ENCODE results near the gene FLOT1. TPM values are rescaled to one million over a fixed set of nuclear protein-coding genes. Genes with fewer than 3 reads are reported as not detected.

The FLOT1 gene
- total and polyA plus RNA-seq, 2 of the 4 experiments (the other 2 are of a cell fraction), result 96.2 to 162 TPM

- peak overlapping the region; percentile 84 for H3K27ac ChIP-seq (ENCODE audit: insufficient read depth, low read length)
- H3K36me3 ChIP-seq (ENCODE audit: control insufficient read depth, insufficient read depth, low read length), result no peaks in the 10 kb centered on the region
- H3K14ac ChIP-seq (replicated peaks; ENCODE audit: low read depth, low read length), result peak overlapping the region; percentile 84
- peaks cover 19% of the 10 kb centered on the region for H3K9me1 ChIP-seq (ENCODE audit: insufficient read depth, low read length)
- peak overlapping the region; percentile 98 for H2BK5ac ChIP-seq (ENCODE audit: low read depth, low read length, poor library complexity, severe bottlenecking)
- H3K4me1 ChIP-seq (ENCODE audit: control insufficient read depth, insufficient read depth, low read length), result peaks cover 31% of the 10 kb centered on the region
- no peak overlapping the region for H2AK9ac ChIP-seq (replicated peaks; ENCODE audit: low read depth, low read length, poor library complexity)
- H3K4me3 ChIP-seq (ENCODE audit: insufficient read depth, low read depth, low read length), result no peak overlapping the region
- peaks cover 9 to 20% of the 10 kb centered on the region in 2 experiments; a peak in 3 of 4 replicates for H3K79me1 ChIP-seq (ENCODE audit: low read depth in 1 of 2, low read length in 2 of 2)
- peak overlapping the region; percentile 60; the same call in 1 of the 2 replicates for H3K9ac ChIP-seq (ENCODE audit: low read depth, low read length)
- peak overlapping the region; percentile 82 for H3K23ac ChIP-seq (ENCODE audit: low read depth, low read length)
- H2AK5ac ChIP-seq (ENCODE audit: low read depth, low read length), result peak overlapping the region; percentile 86
- H3K56ac ChIP-seq (ENCODE audit: extremely low read depth, insufficient read depth, low read length), result peak overlapping the region; percentile 97
- peak overlapping the region; percentile 89 for H3K18ac ChIP-seq (ENCODE audit: low read depth, low read length)
- H2AFZ ChIP-seq (replicated peaks; ENCODE audit: low read length, poor library complexity), result no peak overlapping the region
- intact Hi-C loops (cut with micrococcal nuclease), result no loop called here
- H3K27me3 ChIP-seq (ENCODE audit: control insufficient read depth, insufficient read depth, low read length), result no peaks in the 10 kb centered on the region
- H4K5ac ChIP-seq (ENCODE audit: low read depth, low read length), result peak overlapping the region; percentile 73
- H4K8ac ChIP-seq (ENCODE audit: low read depth in 2 of 2, low read length in 2 of 2), result peak overlapping the region; percentile 63 to 91
- CTCF ChIA-PET, result interaction anchor here (1.2 to 1.6 kb wide), 2 partner anchors 38 to 288 kb away, joined by 3 to 4 read pairs; no protein-coding TSS in a partner anchor
- peak overlapping the region; percentile 83 for H4K91ac ChIP-seq (ENCODE audit: insufficient read depth, low read depth, low read length)
- H3K4me2 ChIP-seq (ENCODE audit: low read depth, low read length), result peak overlapping the region; percentile 36
- TSS peak; percentile 92 for BruUV-seq (replicated peaks)
- H2BK15ac ChIP-seq (ENCODE audit: low read depth, low read length), result peak overlapping the region; percentile 91
- peak overlapping the region; percentile 84 for H2BK120ac ChIP-seq (ENCODE audit: low read depth, low read length)
- no peak; the same call in 1 of the 2 replicates for ATAC-seq (ENCODE audit: low read depth)
- H4K20me1 ChIP-seq (ENCODE audit: insufficient read depth, low read length), result no peaks in the 10 kb centered on the region
- no peak for TF ChIP-seq RCOR1 (IDR thresholded peaks at IDR 0.05; ENCODE audit: insufficient replicate concordance, low read length)
- 0 out of 2 replicates have a peak, but pooled peaks have one; percentile 50 for TF ChIP-seq RFX5 (IDR thresholded peaks at IDR 0.05; ENCODE audit: low read depth, low read length)
- TF ChIP-seq ELK1 (IDR thresholded peaks at IDR 0.05; ENCODE audit: borderline replicate concordance, low read depth, low read length), result no peak
- TF ChIP-seq CHD1 (IDR thresholded peaks at IDR 0.05; ENCODE audit: low read depth, low read length), result no peak
- TF ChIP-seq SMC3 (IDR thresholded peaks at IDR 0.05; ENCODE audit: low read depth, low read length), result no peak
- no peak for TF ChIP-seq BHLHE40 (IDR thresholded peaks at IDR 0.05; ENCODE audit: low read depth, low read length)
- no peak for TF ChIP-seq NFE2L2 (IDR thresholded peaks at IDR 0.05; ENCODE audit: low read depth, low read length)
- TF ChIP-seq CEBPB (IDR thresholded peaks at IDR 0.05; ENCODE audit: low read depth, low read length), result peak; percentile 94
- dilution Hi-C loops (cut with HindIII; ENCODE audit: low sequenced_read_pairs, unreplicated experiment), result no loop called here
- POLR2A ChIA-PET (ENCODE audit: unreplicated experiment), result interaction anchor here (0.8 to 1.5 kb wide), 5 partner anchors 8 to 43 kb away, joined by 3 to 11 read pairs (median 7); partner anchors contain the start of gene FLOT1
- in situ Hi-C loops (cut with MboI; ENCODE audit: low sequenced_read_pairs), result loop anchor here (5.0 kb wide), 2 partner anchors 35 to 40 kb away; partner anchors contain the start of genes FLOT1 and IER3
- H2BK20ac ChIP-seq (ENCODE audit: low read depth, low read length), result peak overlapping the region; percentile 93
- DNase-seq, result peak; percentile 51
- H3K4ac ChIP-seq (ENCODE audit: low read depth, low read length), result peak overlapping the region; percentile 92
- no peaks in the 10 kb centered on the region for H3K9me3 ChIP-seq (ENCODE audit: control insufficient read depth, insufficient read depth, low read length)
Observed at GRCh38 chr6:30782425-30783014, 40.0 kb upstream of the FLOT1 start.
